D721Med (cell line): ENCODE data around the gene GRIP2.

Source experiments
- DNase-seq: peaks from one replicate; pipeline ENCODE4 v3.0.0; 2011; ENCODE audit warnings: low spot score; ENCODE audit not compliant: insufficient read length
- FAIRE-seq: peaks from 2 replicates; lab custom pipeline; 2011; peaks lifted over from hg19 to GRCh38; lab: Jason Lieb, UNC
- TF ChIP-seq, protein P1 (sequence below): IDR thresholded peaks from 2 replicates; pipeline ENCODE4 v1.5.1; 2012; ENCODE audit warnings: mild to moderate bottlenecking, control low read depth; ENCODE audit not compliant: insufficient read depth; ENCODE audit errors: missing control alignments

GRIP2 gene

DNA sequence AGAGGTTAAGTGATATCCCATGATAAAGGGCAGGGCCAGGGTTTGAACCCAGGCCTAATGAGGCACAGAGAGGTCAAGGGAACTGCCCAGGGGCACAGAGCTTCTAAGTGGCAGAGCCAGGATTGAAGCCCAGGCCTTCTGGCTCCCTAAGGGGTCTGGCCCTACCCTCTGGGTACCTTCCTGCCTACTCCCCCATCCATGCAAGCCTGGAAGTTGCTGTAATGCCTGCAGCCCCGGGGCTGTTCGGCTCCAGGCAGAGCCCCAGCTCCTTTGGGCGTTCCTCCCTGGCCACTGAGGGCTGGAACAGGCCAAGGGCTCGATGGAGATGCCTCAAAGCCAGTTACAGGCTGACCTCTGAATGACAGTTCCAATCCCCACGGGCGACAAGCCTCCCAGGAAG lies 4.5 kb downstream of the GRIP2 start:
- DNase-seq = no peak
- no peak for FAIRE-seq
- TF ChIP-seq, protein P1, sequence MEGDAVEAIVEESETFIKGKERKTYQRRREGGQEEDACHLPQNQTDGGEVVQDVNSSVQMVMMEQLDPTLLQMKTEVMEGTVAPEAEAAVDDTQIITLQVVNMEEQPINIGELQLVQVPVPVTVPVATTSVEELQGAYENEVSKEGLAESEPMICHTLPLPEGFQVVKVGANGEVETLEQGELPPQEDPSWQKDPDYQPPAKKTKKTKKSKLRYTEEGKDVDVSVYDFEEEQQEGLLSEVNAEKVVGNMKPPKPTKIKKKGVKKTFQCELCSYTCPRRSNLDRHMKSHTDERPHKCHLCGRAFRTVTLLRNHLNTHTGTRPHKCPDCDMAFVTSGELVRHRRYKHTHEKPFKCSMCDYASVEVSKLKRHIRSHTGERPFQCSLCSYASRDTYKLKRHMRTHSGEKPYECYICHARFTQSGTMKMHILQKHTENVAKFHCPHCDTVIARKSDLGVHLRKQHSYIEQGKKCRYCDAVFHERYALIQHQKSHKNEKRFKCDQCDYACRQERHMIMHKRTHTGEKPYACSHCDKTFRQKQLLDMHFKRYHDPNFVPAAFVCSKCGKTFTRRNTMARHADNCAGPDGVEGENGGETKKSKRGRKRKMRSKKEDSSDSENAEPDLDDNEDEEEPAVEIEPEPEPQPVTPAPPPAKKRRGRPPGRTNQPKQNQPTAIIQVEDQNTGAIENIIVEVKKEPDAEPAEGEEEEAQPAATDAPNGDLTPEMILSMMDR = no peak

DNA sequence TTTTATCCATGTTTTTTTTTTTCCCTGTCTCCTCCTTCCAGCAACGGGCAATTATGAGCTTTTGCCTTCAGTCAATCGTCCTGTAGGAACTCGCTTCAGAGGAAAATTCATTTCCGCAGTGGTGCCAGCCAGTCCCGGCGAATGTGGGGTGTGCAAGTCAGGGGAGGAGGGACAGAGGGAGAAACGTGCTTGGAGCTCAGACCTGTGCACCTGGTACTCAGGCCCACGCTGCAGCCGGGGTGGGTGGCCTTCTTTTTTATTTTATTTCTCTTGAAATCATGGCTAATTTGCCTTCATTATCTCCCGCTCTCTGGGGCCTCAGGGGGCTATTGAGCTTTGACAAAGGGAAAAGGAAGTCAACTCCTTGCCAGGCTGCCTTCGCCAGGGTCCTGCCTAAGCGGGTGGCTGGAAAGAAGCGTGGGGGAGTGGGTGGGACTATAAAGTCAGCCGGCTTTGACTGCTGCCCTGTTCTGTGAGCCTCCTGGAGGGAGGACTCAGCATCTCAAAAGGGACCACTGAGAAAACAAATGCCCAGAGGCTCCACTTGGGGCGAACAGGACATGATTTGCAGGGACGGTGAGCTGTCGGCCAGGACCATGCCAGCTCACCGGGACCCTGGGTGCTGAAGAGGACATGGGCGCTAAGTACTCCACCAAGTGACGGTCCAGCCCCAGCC lies 5.5 kb downstream of the GRIP2 start:
- TF ChIP-seq, protein P1 = no peak
- FAIRE-seq (no peak), DNase-seq (no peak)

DNA sequence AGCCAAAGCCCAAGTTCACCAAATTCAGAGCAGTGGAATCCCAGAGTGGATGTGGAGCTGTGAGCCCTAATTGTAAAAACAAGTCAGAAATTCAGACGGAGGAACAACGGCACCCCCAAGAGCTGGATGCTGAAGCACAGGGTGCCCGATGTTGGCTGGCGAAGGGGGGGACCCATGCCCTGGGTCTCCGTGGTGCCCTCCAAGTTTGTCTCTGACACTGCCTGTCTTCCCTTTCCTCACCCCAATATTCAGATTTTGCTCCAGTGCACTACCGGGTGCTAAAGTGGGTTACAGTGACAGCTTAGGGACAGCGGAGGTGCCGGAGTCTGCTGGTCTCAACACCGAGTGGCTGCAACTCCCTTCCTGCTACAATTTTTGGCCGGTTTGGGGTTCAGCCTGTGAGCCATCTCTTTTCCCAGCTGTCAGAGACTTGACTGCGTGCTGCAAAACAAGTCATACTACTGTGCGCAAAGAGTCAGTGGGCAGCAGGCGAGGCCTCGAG lies 6.6 kb downstream of the GRIP2 start:
- TF ChIP-seq, protein P1 = no peak
- no peak for DNase-seq
- no peak for FAIRE-seq

DNA sequence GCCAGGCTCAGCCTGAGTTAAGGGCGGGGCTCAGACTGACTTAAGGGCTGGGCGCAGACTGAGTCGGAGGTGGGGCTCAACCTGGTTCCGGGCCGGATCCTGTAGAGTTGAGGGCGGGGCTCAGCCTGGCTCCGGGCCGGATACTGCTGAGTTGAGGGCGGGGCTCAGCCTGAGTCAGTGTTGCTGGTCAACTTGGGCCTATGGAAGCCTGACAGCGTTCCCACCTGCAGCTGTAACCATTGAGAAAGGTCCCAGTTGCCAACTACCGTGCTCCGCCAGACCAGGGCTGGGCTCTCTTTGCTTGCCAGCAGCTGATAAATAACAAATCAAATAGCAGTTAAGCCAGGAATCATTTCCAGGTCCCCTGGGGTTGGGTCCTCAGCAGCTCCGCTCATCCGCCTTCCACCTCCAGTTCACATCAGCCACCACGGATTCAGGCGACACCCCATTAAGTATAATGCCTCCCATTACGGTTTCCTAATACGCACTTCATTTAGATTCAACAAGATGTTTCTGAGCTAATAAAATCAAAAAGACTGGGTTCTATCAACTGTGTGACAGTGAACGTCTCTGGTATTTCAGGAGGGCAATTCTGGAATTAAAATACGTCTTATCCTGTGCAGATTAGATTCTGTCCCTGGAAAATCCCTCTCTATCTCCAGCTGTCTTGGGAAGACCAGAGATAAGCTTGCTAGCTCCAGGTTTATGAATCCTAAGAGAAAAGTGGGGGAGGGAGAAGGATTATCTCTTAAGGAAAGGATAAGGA lies 7.3 kb downstream of the GRIP2 start:
- TF ChIP-seq, protein P1 = no peak
- DNase-seq (peak; percentile 91), FAIRE-seq (peak; percentile 95)

DNA sequence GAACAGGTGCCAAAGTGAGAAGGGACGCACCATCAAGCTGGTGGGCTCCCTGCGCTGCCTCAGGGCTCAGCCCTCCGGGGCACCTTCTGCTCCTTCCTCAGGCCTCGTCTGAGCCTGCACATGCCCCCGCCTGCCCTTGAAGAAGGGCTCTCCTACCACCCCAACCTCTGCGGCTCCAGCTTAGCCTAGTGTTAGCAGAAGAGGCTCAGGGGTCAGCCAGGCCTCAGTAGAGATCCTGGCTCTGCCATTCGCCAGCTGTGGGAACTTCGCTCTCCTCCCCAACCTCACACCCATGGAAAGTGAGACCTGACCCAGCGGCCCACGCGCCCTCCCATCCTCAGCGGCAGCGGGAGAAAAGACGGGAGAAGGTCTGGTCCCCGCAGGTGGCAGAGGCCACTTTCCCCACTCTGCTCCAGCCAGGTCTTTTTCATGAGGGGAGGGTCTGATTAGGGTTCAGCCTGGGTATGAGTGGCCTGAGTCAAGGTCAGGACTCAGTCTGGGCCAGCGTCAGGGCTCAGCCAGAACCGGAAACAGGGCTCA lies 8.2 kb downstream of the GRIP2 start:
- DNase-seq (no peak), FAIRE-seq (no peak)
- TF ChIP-seq, protein P1 = no peak

DNA sequence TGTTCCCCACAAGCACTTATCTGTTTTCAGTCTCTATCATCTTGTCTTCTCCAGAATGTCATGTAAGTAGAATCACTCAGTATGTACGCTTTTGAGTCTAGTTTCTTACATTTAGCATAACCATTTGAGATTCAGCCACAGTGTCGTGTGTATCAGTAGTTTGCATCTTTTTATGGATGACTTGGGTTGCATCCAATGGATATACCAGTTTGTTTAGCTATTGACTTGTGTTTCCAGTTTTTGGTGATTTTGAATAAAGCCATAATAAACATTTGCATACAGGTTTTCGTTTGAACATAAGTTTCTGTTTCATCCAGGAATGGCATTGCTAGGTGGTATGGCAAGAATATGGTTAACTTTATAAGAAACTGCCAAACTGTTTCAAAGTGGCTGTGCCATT lies 12.1 kb downstream of the GRIP2 start:
- TF ChIP-seq, protein P1 = no peak
- DNase-seq (no peak), FAIRE-seq (no peak)
